ENCODE data around the gene MEX3C. TPM values are rescaled to one million over a fixed set of nuclear protein-coding genes. Genes with fewer than 3 reads are reported as not detected.

Gene MEX3C
- total RNA-seq, 1 donor from 2014 or later: 24.8 TPM

DNA sequence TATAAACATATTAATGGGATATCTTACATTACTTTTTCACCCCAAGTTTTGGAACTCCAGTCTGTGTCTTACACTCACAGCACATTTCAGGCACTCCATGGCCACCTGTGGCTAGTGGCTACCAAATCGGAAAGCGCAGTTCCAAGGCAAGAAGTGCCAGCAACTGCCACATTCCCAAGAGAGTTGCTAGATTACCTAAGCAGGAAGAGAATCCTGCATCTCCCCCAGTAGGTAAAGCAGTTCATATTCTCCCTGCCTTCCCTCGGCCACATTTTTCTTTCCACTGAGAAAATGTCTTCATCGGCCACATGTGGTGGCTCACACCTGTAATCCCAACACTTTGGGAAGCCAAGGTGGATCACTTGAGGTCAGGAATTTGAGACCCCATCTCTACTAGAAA is 62.8 kb downstream of the MEX3C start:
- no peaks in the 10 kb centered on the region for H3K4me1 ChIP-seq
- H3K27me3 ChIP-seq: no peaks in the 10 kb centered on the region
- H3K4me3 ChIP-seq: no peak overlapping the region
- DNase-seq: no peak
- H3K9me3 ChIP-seq: no peaks in the 10 kb centered on the region
- no peak for ATAC-seq
- TF ChIP-seq, protein P1, sequence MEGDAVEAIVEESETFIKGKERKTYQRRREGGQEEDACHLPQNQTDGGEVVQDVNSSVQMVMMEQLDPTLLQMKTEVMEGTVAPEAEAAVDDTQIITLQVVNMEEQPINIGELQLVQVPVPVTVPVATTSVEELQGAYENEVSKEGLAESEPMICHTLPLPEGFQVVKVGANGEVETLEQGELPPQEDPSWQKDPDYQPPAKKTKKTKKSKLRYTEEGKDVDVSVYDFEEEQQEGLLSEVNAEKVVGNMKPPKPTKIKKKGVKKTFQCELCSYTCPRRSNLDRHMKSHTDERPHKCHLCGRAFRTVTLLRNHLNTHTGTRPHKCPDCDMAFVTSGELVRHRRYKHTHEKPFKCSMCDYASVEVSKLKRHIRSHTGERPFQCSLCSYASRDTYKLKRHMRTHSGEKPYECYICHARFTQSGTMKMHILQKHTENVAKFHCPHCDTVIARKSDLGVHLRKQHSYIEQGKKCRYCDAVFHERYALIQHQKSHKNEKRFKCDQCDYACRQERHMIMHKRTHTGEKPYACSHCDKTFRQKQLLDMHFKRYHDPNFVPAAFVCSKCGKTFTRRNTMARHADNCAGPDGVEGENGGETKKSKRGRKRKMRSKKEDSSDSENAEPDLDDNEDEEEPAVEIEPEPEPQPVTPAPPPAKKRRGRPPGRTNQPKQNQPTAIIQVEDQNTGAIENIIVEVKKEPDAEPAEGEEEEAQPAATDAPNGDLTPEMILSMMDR (IDR thresholded peaks at IDR 0.05): no peak
- no peaks in the 10 kb centered on the region for H3K36me3 ChIP-seq
- H3K27ac ChIP-seq: no peak overlapping the region
- intact Hi-C loops (cut with DNase I): no loop called here

DNA sequence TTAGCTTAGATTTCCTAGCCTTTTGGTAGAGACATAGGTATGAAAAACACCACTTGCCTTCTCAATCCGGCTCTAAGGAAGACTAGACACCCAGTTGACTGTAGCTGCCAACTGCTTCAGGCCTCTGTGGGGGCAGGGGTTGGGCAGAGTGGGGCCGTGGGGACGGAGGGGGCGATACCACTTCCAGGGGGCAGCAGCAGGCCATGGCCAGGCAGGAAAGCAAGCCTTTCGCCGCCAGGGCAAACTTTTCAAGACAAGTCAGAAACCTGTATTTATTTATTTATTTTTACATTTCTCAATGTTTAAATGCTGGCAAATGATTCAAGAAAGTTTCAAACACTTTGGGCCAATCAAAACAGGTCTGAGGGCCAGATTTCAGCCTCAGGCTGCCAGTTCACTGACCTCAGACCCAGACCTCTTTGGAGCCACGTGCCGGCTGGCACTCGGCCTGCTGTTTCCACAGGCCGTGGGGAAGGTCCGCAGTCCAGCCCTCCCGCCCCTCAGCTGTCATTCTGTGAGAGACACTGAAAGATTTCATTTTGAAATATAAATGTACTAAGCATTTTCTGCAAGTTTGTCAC is 63.8 kb downstream of the MEX3C start:
- Histone ChIP-seq H3K4me3 (no peak overlapping the region), H3K27me3 (no peaks in the 10 kb centered on the region), H3K27ac (no peak overlapping the region), H3K9me3 (no peaks in the 10 kb centered on the region), H3K36me3 (no peaks in the 10 kb centered on the region), H3K4me1 (no peaks in the 10 kb centered on the region)
- DNase-seq (no peak), ATAC-seq (no peak)
- intact Hi-C loops (cut with DNase I): no loop called here
- TF ChIP-seq, protein P1 (IDR thresholded peaks at IDR 0.05): no peak

DNA sequence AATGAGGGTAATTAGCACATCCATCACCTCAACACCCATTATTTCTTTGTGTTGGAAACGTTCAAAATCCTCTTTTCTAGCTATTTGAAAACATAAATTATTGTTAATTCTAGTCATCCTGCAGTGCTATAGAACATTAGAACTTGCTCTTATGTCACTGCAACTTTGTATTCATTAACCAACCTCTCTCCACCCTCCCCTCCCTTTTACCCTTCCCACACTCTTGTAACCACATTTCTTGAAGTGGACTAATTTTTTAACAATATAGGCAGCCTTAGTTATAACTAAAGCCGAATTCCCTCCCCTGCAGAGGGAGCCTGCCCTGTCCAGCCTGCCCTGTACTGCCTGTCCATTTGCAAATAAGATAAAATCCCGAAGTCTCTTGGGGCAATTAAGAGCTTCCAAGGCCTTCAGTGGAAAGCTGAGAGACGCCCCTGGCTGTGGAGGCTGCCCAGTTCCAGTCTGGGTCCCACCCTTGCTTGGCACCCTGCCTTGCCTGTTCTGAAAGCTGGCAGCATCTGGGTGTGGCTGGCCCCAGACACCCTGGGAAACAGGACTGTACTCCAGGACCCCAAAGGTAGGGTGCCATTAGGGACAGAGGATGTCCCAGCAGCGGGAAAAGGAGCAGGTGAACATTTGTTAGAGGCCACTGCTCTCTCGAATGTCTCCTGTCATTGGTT is 65.1 kb downstream of the MEX3C start:
- Histone ChIP-seq H3K36me3 (no peaks in the 10 kb centered on the region), H3K4me1 (no peaks in the 10 kb centered on the region), H3K9me3 (no peaks in the 10 kb centered on the region), H3K27me3 (no peaks in the 10 kb centered on the region), H3K27ac (no peak overlapping the region), H3K4me3 (no peak overlapping the region)
- TF ChIP-seq, protein P1 (IDR thresholded peaks at IDR 0.05): no peak
- ATAC-seq (no peak), DNase-seq (no peak)
- intact Hi-C loops (cut with DNase I): no loop called here

DNA sequence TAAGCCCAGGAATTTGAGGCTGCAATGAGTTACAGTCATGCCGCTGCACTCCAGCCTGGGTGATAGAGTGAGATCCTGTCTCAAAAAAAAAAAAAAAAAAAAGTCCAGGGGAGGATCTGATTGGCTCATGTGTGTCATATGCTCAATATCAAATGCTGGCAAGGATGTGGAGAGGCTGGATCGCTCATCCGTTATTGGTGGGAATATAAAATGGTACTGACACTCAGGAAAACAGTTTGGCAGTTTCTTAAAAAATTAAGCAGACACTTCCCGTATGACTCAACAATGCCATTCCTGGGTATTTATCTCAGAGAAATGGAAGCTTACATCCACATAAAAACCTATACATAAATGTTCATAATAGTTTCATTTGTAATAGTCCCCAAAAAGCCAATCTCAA is 68.9 kb downstream of the MEX3C start:
- no peaks in the 10 kb centered on the region for H3K4me1 ChIP-seq
- H3K36me3 ChIP-seq: no peaks in the 10 kb centered on the region
- H3K9me3 ChIP-seq: no peaks in the 10 kb centered on the region
- DNase-seq (no peak), ATAC-seq (no peak)
- no peak overlapping the region for H3K4me3 ChIP-seq
- H3K27me3 ChIP-seq: no peaks in the 10 kb centered on the region
- TF ChIP-seq, protein P1 (IDR thresholded peaks at IDR 0.05): no peak
- intact Hi-C loops (cut with DNase I): no loop called here
- H3K27ac ChIP-seq: no peak overlapping the region

DNA sequence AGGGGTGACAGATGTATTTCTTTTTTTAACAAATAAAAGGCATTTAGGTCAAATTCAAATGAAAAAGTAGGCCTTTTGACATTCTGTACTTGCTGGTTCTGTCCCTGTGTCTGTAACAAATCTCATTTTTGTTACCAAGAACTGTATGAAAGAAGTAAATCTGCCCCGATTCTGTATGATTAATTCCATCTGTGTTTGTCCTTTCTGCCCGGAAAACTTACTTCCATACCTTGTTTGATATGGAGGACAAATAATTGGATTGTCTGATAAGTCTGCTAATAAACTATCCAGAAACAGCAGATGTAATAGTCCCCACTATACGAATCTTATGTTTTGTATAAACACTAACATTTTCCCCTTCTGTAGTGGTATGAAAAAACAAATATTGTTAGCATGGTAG is 69.8 kb downstream of the MEX3C start:
- Histone ChIP-seq H3K27ac (no peak overlapping the region), H3K4me3 (no peak overlapping the region), H3K4me1 (no peaks in the 10 kb centered on the region), H3K9me3 (no peaks in the 10 kb centered on the region), H3K27me3 (no peaks in the 10 kb centered on the region), H3K36me3 (no peaks in the 10 kb centered on the region)
- ATAC-seq: no peak
- no peak for DNase-seq
- intact Hi-C loops (cut with DNase I): no loop called here
- TF ChIP-seq, protein P1 (IDR thresholded peaks at IDR 0.05): no peak

All from upper lobe of right lung (tissue), 1 donor.